Uterus (tissue), 4 donors: ENCODE results near the gene GGACT. TPM values are rescaled to one million over a fixed set of nuclear protein-coding genes. Genes with fewer than 3 reads are reported as not detected.

Source experiments
- DNase-seq, 2 donors: peaks; one replicate each; pipeline ENCODE4 v3.0.0-alpha.2; 2019 to 2020
- H3K27ac ChIP-seq, 2 donors: fragments of 200-600 bp; sonication (generic); 1 replicate in 1 of 2; 2 replicates in 1 of 2; pipeline ENCODE4 v1.5.1; 2016 to 2018
- H3K27me3 ChIP-seq, 2 donors: fragments of 200-600 bp; sonication (generic); one replicate each; pipeline ENCODE4 v1.5.1; 2018 to 2019; ENCODE audit warnings: control low read depth in 1 of 2
- H3K36me3 ChIP-seq, 2 donors: fragments of 200-600 bp; sonication (generic); one replicate each; pipeline ENCODE4 v1.5.1; 2019; ENCODE audit warnings: control low read depth in 1 of 2
- H3K4me1 ChIP-seq, 2 donors: fragments of 200-600 bp; sonication (generic); one replicate each; pipeline ENCODE4 v1.5.1; 2018 to 2019; ENCODE audit warnings: control low read depth in 1 of 2
- H3K4me3 ChIP-seq, 2 donors: fragments of 200-600 bp; sonication (generic); 1 replicate in 1 of 2; 2 replicates in 1 of 2; pipeline ENCODE4 v1.5.1; 2018 to 2019; ENCODE audit warnings: mild to moderate bottlenecking in 1 of 2
- H3K9me3 ChIP-seq, 2 donors: fragments of 200-600 bp; sonication (generic); one replicate each; pipeline ENCODE4 v1.5.1; 2019; ENCODE audit warnings: control low read depth in 1 of 2
- CTCF ChIP-seq, 4 experiments: fragments of 200-600 bp in 2 of 4; fragments of 450-650 bp in 2 of 4; sonication (generic) in 2 of 4; IDR thresholded peaks; one replicate each; pipeline ENCODE4 v1.5.1; 2016 to 2019; ENCODE audit warnings: antibody characterized with exemption in 4 of 4, mild to moderate bottlenecking in 2 of 4, moderate library complexity in 1 of 4
- POLR2A ChIP-seq, 2 donors: fragments of 450-650 bp; IDR thresholded peaks; one replicate each; pipeline ENCODE4 v1.6.1; 2016; ENCODE audit warnings: antibody characterized with exemption in 2 of 2, mild to moderate bottlenecking in 1 of 2, moderate library complexity in 1 of 2
- intact Hi-C: fragments of 100-400 bp; cut with DNase I; formaldehyde crosslinking; loops from one replicate; pipeline ENCODE4 v1.15.1; 2023; ENCODE audit warnings: low total_unique reads
- total RNA-seq, 4 donors: library from RNA; depleted of rRNA in 3 of 4; stranded (reverse); fragments of >200 nt in 3 of 4; gene quantifications; one replicate each; pipeline versions ENCODE4 v1.1.0 to v1.2.4, GENCODE V29; 2014 to 2023
- donor health status: DM: yes; HTN: yes; CAD: no.

GGACT gene
- total RNA-seq, 4 donors from 2014 or later = 0.26 to 5.7 (median 1.1) TPM

DNA sequence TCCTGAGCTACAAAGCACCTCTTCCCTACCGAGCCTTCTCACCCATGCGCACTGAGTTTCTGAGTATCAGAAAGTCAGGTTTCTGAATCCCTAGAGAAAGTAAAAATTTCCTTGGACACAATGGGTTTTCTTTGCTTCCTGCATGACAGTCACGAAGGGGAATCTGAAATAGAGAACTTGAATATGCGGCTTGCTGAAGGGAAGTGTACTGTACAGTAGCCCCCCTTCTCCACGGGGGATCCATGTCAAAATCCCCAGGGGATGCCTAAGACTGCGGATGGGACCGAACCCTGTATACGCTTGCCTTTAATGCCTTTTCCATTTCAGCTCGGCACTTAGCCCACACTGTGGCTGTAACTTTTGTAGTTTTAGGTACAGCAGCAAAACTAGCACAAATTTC is 107.9 kb downstream of the GGACT start:
- intact Hi-C loops = no loop called here
- no peaks in the 10 kb centered on the region for H3K27me3 ChIP-seq
- no peaks in the 10 kb centered on the region for H3K36me3 ChIP-seq
- H3K27ac ChIP-seq = no peak overlapping the region
- no peaks in the 10 kb centered on the region for H3K4me1 ChIP-seq
- no peaks in the 10 kb centered on the region for H3K9me3 ChIP-seq
- DNase-seq = no peak
- no peak overlapping the region for H3K4me3 ChIP-seq
- no peak for TF ChIP-seq CTCF (IDR thresholded peaks at IDR 0.05)
- TF ChIP-seq POLR2A (IDR thresholded peaks at IDR 0.05) = no peak

Other genes starting within 250 kb of the GGACT start
- gene TMTC4, start 86.0 kb upstream of the GGACT start, total RNA-seq = 10 to 100 TPM in 3 of 4 donors, 1 to 10 TPM in 1; 5.9 to 36.1 (median 14.5) TPM